Ectodermal cell (in vitro differentiated cells): ENCODE measurements around the gene AFF2. TPM values are rescaled to one million over a fixed set of nuclear protein-coding genes. Genes with fewer than 3 reads are reported as not detected.

Experiments
- H3K27ac ChIP-seq: 2 replicates; pipeline ENCODE4 v1.7.0; 2013; ENCODE audit warnings: mild to moderate bottlenecking, low read depth, low read length; ENCODE audit not compliant: insufficient read depth, poor library complexity, severe bottlenecking
- H3K27me3 ChIP-seq: 2 replicates; pipeline ENCODE4 v1.7.0; 2013; ENCODE audit warnings: mild to moderate bottlenecking, low read length; ENCODE audit not compliant: insufficient read depth, control insufficient read depth, poor library complexity, severe bottlenecking
- H3K36me3 ChIP-seq: one replicate; pipeline ENCODE4 v1.7.0; 2013; ENCODE audit warnings: low read length; ENCODE audit not compliant: control insufficient read depth, insufficient read depth
- H3K4me1 ChIP-seq: one replicate; pipeline ENCODE4 v1.7.0; 2013; ENCODE audit warnings: low read length; ENCODE audit not compliant: control insufficient read depth, insufficient read depth
- H3K4me3 ChIP-seq: 2 replicates; pipeline ENCODE4 v1.7.0; 2013; ENCODE audit warnings: low read depth, low read length, control low read depth; ENCODE audit not compliant: insufficient read depth
- H3K9me3 ChIP-seq: 2 replicates; pipeline ENCODE4 v1.7.0; 2013; ENCODE audit warnings: mild to moderate bottlenecking, low read length, moderate library complexity; ENCODE audit not compliant: control insufficient read depth
- WGBS, 2 experiments: methylation state at CpG; one replicate each; pipeline ENCODE4 v1.1.7; 2013; ENCODE audit warnings: missing lambda C conversion rate in 2 of 2; 5-methylcytosine and 5-hydroxymethylcytosine counted together
- polyA plus RNA-seq, 4 experiments: library from polyadenylated mRNA; stranded (reverse); fragments of 50-300 nt; gene quantifications; one replicate each; pipeline ENCODE4 v1.2.3, GENCODE V29; 2013

AFF2 gene
- polyA plus RNA-seq (2013, experiment 1 of 4): 9.1 TPM
- polyA plus RNA-seq (2013, experiment 2 of 4): 10.4 TPM
- polyA plus RNA-seq (2013, experiment 3 of 4): 7.8 TPM
- polyA plus RNA-seq (2013, experiment 4 of 4): 9.6 TPM

DNA sequence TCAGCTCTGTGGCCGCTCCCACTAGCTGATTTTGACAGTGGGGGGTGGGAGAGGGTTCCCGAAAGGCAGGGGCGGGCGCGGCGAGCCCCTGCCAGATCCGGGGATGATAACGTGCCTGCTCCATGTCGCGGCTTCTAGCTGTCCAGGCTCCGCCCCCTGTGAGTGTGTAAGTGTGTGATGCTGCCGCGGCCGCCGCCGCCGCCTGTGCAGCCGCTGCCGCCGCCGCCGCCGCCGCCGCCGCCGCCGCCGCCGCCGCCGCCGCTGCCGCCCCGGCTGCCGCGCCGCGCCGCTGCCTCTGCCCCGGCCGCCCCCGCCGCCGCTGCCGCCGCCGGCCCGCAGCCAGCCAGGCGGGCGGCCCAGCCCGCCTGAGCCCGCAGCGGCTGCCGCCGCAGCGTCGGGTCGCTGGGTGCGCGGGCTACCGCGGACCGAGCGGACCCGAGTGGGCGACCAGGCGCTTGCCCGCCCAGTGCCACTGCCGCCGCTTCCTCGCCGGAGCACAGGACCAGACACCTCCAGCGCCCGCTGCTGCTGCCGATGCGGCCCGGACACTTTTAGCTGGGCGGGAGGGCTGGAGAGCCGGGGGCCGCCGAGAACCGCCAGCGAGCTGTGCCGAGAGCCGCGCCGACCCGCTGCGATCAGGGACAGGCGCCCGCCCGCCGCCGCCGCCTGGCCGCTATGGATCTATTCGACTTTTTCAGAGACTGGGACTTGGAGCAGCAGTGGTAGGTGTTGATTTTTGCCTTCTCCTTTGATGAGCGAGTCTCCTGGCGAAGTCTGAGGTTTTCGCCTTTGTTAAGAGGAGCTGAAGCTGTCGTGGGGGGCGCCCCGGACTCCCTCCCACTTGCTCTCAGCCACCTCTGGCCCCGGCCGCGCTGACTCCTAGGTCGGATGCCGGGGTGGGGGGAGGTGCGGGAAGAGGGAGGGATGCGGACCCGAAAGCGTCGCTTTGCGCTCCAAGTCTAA, at the start of gene AFF2:
TSS of gene AFF2 (plus strand) at position 195 of the 963 bp plus-strand sequence. CDS start at position 676, 481 bp downstream.
- 0 to 1% methylated on average over 89 to 106 of the region's 115 CpGs for WGBS, 2 experiments
- Histone ChIP-seq H3K27ac (peak within 1 kb of the TSS; percentile 8), H3K36me3 (no peaks in the 10 kb centered on the region)

DNA sequence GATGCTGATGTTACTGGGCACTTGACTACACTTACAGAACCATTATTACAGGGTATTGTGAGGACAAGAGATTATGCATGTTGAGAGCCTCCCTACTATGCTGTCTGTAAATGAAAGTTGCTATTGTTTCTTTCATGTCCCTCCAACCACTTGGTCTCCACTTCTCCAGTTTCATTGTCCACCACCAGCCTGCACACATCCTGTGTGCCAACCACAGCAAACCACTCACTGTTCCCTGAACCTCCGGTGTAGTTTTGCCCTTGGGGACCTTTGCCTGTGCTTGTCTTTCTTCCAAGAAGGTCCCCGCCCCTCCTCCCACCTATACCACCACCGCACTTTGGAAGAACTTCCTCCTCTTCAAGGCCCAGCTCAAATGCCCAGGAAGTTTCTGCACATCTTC, 43.1 kb upstream of the AFF2 start:
- no peaks in the 10 kb centered on the region for H3K27me3 ChIP-seq
- H3K27ac ChIP-seq: no peak overlapping the region
- no peaks in the 10 kb centered on the region for H3K4me1 ChIP-seq
- no peaks in the 10 kb centered on the region for H3K9me3 ChIP-seq
- 91 to 92% methylated on average over 3 of the region's 3 CpGs for WGBS, 2 experiments
- no peak overlapping the region for H3K4me3 ChIP-seq
- no peaks in the 10 kb centered on the region for H3K36me3 ChIP-seq

More for the DNA sequence above, at the start of gene AFF2:
- peaks cover 5% of the 10 kb centered on the region for H3K4me1 ChIP-seq
- H3K9me3 ChIP-seq: no peaks in the 10 kb centered on the region
- H3K27me3 ChIP-seq: peaks cover 22% of the 10 kb centered on the region
- peak within 1 kb of the TSS; percentile 57 for H3K4me3 ChIP-seq

DNA sequence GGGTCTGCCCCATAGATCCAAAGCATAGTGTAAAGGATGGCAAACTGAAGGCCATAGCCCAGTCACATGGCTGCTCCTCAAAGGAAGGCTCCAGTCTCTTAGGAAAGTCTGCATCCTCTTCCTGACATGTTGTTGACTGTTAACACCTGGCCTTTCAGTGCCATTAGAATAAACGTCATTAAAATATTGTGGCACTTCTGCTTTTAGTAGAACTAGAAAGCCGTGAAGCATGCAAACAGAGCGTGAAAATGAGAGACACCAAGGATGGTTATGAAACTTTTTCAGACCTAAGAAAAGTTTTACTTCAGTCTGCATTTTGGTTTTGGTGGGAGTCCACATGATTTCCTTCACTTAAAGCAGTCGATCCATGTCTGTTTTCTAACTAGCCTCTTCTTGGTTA, 41.1 kb upstream of the AFF2 start:
- no peak overlapping the region for H3K27ac ChIP-seq
- WGBS, 2 experiments: 96% methylated on average over 4 of the region's 4 CpGs
- no peak overlapping the region for H3K4me3 ChIP-seq
- H3K4me1 ChIP-seq: no peaks in the 10 kb centered on the region
- H3K36me3 ChIP-seq: no peaks in the 10 kb centered on the region
- no peaks in the 10 kb centered on the region for H3K9me3 ChIP-seq
- no peaks in the 10 kb centered on the region for H3K27me3 ChIP-seq

DNA sequence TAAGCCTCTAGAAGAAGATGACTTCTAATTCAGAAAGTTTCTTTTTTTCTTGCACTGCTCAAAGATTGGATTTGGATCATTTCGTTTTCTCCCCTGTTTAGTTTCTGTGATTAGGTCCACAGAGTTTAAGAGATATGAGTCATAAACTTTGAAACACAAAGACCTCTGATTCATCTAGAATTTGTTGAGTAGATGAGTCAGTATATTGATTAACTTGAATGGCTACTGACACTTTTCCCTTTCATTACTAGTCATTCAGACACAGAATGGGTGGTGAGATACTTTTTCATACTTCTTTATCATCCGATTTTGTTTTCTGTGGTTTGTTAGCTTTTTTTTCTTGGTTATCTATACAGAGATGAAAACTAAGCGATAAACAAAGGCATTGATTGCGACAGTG, 34.1 kb upstream of the AFF2 start:
- 91 to 94% methylated on average over 4 of the region's 4 CpGs for WGBS, 2 experiments
- H3K4me1 ChIP-seq: no peaks in the 10 kb centered on the region
- H3K27me3 ChIP-seq: no peaks in the 10 kb centered on the region
- no peaks in the 10 kb centered on the region for H3K9me3 ChIP-seq
- no peak overlapping the region for H3K27ac ChIP-seq
- H3K4me3 ChIP-seq: no peak overlapping the region
- no peaks in the 10 kb centered on the region for H3K36me3 ChIP-seq

DNA sequence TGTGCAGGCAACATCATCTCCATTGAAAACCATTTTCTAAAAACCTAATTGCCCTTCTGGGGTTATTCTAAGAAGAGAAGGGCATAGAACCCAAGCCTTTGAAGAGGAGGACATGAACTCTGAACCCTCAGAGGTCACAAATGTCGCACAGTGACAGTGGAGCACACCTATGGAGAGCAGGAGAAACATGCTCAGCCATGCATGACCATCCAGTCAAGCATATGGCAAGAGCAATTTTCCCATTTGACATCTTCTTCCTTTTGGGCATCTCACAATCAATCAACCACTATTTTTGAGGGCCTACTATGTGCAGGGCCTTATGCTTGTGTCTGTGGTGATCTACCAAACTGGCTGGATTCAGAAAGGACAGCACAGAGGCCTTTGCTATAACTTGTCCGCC, 30.1 kb upstream of the AFF2 start:
- Histone ChIP-seq H3K9me3 (no peaks in the 10 kb centered on the region), H3K4me1 (no peaks in the 10 kb centered on the region), H3K27ac (no peak overlapping the region), H3K4me3 (no peak overlapping the region), H3K27me3 (no peaks in the 10 kb centered on the region), H3K36me3 (no peaks in the 10 kb centered on the region)
- WGBS, 2 experiments: 87 to 98% methylated on average over 1 to 2 of the region's 2 CpGs

DNA sequence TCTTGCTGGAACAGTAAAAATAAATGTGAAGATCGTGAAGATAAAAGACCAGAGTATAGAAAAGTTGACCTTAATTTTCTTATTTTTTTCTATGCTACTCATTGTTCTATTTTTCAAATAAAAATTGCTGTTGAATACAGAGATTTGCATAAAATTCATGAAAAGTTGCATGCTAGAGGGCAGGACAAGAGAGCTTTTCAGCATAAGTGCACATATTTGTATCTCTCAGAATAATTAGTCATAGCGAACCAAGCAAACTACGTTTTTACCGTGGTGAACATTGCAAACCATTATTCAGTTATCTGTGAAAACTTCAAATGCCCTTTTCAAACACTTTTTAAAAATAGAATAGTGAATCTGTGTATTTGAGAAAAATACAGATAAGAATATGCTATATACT, 26.4 kb upstream of the AFF2 start:
- Histone ChIP-seq H3K9me3 (no peaks in the 10 kb centered on the region), H3K4me3 (no peak overlapping the region), H3K27ac (no peak overlapping the region), H3K36me3 (no peaks in the 10 kb centered on the region), H3K27me3 (no peaks in the 10 kb centered on the region), H3K4me1 (no peaks in the 10 kb centered on the region)
- WGBS, 2 experiments: 83 to 100% methylated on average over 1 to 3 of the region's 4 CpGs

DNA sequence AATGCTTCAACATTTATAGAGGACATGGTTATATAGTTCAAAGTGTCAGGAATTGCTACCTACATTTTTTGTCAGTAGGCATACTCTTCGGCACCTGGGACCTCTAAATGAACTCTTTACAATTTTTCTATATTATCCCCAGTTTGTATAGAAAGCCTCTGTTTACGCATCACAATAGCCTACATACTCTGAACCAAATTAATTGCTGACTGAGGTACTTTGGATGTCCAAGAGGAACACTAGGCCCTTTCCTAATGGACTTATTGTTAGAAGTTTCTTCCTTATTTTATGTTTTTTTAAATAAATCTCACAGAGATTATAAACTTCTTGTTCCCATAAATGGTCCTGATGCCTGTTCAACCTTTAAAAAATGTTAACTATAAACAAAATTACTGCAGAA, 8.4 kb upstream of the AFF2 start:
- no peaks in the 10 kb centered on the region for H3K36me3 ChIP-seq
- WGBS, 2 experiments: 93 to 100% methylated on average over 2 of the region's 2 CpGs
- no peak overlapping the region for H3K27ac ChIP-seq
- no peaks in the 10 kb centered on the region for H3K4me1 ChIP-seq
- H3K9me3 ChIP-seq: no peaks in the 10 kb centered on the region
- no peak overlapping the region for H3K4me3 ChIP-seq
- H3K27me3 ChIP-seq: no peaks in the 10 kb centered on the region

DNA sequence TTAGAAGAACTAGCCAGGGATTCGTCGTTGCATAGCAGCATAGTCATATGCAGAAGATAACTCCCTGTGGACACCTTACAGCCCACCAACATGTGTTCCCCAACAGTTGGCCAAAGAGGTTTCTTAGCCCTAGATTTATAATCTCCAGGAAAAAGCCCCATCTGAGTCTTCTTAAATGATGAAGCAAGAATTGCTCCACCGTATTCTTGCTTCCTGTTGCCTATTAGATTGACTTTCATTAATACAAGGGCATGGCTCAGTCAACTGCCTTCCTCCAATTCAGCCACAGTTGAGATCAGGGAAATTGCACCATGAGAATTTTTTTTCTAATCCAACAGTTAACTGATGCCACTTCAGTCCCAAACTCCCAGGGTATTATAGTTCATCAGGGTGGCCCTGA, 5.2 kb upstream of the AFF2 start:
- Histone ChIP-seq H3K36me3 (no peaks in the 10 kb centered on the region), H3K4me3 (no peak overlapping the region), H3K27me3 (peaks cover 8% of the 10 kb centered on the region), H3K9me3 (no peaks in the 10 kb centered on the region), H3K4me1 (no peaks in the 10 kb centered on the region), H3K27ac (no peak overlapping the region)
- WGBS, 2 experiments: 94 to 95% methylated on average over 3 of the region's 3 CpGs

DNA sequence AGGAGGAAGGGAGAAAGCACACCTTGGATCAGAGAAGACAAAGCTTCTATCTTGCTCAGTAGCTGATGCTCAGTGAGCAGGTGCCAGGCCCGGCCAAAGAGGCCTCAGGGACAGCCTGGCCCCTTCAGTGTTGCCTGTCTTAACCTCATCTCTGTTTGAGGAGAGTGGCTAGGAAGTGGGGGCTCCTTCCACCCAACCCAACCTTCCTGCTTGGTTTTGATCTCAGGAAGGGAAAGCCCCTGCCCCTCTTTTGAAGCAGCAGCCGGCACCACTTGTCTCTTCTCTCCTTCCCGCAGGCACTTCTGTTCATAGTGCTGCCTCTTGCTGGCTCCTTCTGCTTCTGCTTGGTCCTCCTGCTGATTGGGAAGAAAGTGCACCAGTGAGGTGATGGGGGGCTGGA, 2.4 kb upstream of the AFF2 start:
- WGBS, 2 experiments: 24 to 46% methylated on average over 3 of the region's 3 CpGs
- no peaks in the 10 kb centered on the region for H3K9me3 ChIP-seq

DNA sequence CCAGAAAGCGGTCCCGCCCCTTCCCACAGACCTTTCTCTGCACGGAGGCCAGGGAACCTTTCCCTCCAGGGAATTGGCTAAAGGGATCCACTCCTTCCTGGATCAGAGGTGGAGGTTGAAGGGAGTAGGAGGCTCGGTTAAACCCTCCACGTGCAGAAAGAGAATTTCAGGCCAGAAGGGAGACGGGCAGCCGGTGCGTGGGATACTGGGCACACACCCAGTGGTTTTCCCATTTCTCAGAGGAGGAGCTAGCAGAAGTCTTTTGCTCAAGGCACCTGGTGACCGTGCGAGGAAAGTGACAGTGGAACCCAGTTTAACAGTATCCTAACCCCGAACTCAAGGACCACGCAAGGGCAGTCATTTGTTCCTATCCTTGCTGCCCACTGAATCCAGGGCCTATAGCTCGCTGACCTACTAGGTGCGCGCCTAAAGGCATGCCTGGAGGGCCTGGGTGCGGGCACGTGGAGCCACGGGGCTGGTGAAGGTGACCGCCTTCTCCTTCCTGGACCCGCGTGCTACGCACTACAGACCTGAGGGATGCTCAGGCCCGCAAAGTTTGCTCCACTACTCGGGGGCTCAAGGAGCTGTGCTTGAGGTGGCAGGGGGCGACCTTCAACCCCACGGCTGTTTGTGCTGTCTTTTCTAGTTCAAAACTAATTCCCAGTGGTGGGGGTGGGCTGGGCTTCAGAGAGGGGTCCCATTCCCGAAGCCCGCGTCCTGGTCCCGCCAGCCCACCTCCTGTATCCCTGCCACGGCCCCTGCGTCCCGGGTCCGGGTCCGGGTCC, 587 bp upstream of the AFF2 start:
- no peaks in the 10 kb centered on the region for H3K9me3 ChIP-seq
- peak overlapping the region; percentile 32 for H3K4me3 ChIP-seq
- WGBS, 2 experiments: 50 to 64% methylated on average over 23 to 35 of the region's 35 CpGs
- peaks cover 5% of the 10 kb centered on the region for H3K4me1 ChIP-seq
- no peaks in the 10 kb centered on the region for H3K36me3 ChIP-seq
- peaks cover 22% of the 10 kb centered on the region for H3K27me3 ChIP-seq
- no peak overlapping the region for H3K27ac ChIP-seq

More for the DNA sequence above, 2.4 kb upstream of the AFF2 start:
- H3K27me3 ChIP-seq: peaks cover 22% of the 10 kb centered on the region
- no peak overlapping the region for H3K27ac ChIP-seq
- no peaks in the 10 kb centered on the region for H3K36me3 ChIP-seq
- no peaks in the 10 kb centered on the region for H3K4me1 ChIP-seq
- no peak overlapping the region for H3K4me3 ChIP-seq
